NCI-H2227 (cell line): ENCODE measurements around the gene OLFML2A.

ENCODE experiments used
- DNase-seq: peaks from one replicate; lab custom pipeline; 2025; ENCODE audit not compliant: unreplicated experiment; lab: John Stamatoyannopoulos, UW

Gene OLFML2A

DNA sequence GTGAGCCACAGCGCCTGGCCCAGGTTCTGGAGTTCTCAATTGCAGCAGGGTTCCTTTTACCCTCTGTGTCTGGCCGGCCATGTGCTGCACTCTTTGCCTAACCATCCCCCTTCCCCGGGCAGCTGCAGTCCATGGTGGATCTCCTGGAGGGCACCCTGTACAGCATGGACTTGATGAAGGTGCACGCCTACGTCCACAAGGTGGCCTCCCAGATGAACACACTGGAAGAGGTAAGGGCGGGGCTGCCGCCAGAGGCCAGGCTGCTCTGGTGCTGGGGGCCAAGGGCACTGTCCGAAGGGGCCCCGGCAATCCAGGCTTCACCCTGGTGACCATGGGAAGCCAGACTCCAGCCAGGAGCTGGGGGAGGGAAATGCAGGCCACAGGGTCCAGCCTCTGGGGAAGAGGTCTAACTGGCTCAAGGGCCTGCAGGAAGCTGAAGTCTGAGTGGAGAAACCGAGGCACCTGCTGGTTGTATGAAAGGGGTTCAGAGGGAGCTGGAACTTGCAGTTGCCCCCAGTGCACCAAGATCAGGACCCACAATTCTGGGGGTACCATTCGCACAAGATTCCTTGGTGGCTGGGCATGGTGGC, 18.1 kb downstream of the OLFML2A start:
- no peak for DNase-seq

DNA sequence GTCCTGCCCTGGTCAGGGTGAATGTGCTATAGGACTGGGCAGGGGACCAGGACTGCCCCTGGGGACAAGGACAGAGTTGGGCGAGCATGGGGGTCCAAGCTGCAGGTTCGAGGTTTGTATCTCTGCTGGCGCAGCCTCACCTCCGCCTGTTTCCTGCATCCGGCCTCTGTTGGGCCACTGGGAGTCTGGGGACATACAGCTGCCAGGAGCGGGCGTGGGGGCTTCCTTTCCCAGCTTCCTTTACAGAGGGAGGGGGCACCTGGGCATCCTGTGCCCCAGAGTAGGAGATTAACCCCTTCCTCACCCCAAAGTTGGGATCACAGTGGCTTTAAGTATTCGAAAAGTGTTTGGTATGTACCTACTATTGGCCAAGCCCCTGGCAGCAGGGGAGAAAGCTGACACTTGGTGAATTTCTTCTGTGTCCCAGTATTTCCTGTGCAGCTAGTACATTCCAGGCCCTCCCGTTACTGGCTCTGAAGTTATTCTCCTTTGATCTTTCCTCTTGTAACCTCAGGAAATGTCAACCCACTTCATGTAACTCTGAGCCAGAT, 19.0 kb downstream of the OLFML2A start:
- DNase-seq, result no peak

DNA sequence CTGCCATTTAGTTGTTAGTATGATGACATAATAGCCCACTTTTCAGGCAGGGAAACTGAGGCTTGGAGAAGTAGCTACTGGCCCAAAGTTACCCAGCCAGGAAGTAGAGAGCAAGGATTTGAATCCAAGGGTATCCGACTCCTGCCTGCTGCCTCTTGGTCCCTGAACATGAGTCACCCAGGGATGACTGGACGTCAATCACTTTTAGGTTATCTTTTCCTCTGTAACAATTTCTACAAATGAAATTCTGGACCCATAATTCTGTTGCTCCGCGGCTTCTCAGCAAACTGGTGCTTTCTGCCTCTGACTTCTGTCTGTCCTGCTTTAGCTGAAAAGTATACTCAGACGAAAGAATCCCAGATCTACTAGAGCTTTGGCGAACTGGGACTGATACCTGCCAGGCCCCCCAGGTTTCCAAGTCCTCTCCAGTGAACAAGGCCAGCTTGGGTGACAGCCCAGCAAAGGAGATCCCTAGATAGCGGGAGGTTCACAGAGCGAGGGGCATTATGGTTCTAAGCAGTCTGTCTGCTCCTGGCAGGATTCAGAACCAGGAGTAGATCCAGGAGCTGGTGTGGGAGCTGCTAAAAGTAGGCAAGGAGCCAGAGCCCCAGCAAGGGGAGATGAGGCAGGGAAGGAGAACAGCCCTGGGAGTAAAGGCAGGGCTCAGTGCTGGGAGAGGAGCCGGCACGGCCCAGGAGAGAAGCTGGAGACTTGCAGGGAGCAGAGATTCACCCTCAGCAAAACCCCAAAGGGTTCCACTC, 20.6 kb downstream of the OLFML2A start:
- DNase-seq, result no peak

DNA sequence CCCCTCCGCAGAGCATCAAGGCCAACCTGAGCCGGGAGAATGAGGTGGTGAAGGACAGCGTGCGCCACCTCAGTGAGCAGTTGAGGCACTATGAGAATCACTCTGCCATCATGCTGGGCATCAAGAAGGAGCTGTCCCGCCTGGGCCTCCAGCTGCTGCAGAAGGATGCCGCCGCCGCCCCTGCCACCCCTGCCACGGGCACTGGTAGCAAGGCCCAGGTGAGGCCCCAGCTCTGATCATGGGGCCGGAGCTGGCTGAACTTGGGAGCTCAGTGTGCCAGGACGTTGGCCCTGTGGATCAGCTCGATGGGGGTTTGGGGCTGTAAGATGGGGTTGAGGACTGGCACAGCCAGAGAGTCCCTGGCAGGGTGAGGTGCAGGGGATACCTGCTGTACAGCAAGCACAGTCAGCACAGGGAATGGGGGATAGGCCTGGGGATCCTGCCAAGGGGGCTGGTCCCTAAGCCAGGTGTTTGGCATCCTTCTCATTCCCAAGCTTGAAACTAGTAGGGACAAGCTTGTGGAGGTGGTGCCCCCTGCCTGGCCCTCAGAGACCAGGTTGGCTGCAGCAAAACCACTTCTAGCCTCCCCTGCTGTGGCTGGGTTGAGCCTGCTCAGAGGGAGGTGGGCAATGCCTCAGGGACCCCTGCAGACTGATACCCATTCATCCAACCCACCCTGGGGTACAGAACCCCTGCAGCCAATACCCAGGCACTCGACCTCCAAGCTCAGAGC, 22.5 kb downstream of the OLFML2A start:
- DNase-seq, result no peak

DNA sequence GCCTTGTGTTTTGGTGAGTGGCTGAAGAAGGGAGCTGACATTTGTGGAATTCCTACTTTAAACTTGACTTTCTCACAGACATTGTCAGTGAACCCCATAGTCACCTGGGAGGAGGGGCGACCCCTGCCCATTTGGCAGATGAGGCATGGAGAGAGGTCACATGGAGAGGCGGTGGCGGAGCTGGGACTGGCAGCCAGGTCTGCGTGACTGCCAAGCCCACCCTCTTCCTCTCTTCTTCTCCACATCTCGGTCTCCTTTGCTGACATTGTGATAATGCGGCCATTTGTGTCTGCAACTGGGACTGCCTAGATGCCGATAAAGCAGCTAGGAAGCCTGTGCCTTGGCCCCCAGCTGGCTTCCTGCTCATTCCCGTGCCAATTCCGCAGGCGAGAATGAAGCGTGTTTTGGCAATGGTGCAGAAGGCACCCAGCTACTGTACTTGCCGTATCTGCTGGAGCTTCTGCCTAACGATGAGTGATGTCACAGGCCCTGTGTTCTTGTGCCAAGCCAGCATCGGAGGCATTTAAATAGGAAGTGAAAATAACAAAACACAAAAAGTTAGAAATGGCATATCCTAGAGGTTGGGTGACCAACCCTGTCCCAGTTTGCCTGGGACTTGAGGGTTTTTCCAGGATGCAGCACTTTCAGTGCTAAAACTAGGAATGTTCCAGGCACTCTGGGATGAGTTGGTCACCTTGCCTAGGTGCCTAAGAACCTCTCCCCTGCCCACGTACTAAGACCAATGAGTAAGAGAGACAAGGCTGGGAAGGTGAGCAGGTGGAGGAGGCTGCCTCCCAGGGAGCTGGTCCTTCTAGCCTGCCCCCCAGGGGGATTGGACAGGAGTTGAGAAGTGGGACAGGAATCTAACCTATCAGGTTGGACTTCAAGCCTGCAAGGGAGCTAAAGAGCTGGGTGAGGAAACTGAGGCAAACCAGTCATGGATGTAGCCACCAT, 23.6 kb downstream of the OLFML2A start:
- DNase-seq, result no peak

GRCh38 chr9:124801356-124801755, 24.4 kb downstream of the OLFML2A start:
- no peak for DNase-seq

DNA sequence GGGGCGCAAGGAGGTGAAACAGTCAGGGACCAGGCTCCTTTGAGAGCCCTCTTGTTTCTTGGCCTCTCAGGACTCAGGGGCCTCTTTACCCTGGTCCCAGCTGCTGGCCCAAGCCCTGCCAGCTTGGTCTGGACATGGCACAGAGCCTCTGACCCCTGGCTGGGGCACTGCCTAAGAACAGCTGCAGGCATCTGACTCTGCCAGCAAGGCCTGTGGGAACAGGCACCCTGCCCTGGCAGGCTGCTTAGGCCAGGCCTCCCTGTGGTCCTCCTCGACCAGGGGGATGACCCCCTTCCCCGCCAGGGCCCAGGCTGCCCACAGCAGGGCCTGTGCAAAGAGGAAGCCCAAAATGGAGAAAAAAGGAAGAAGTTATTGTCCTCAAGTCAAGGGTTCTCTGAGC, 25.5 kb downstream of the OLFML2A start:
- no peak for DNase-seq

- no peak for DNase-seq
Measured at GRCh38 chr9:124803911-124804310, 27.0 kb downstream of the OLFML2A start.

DNA sequence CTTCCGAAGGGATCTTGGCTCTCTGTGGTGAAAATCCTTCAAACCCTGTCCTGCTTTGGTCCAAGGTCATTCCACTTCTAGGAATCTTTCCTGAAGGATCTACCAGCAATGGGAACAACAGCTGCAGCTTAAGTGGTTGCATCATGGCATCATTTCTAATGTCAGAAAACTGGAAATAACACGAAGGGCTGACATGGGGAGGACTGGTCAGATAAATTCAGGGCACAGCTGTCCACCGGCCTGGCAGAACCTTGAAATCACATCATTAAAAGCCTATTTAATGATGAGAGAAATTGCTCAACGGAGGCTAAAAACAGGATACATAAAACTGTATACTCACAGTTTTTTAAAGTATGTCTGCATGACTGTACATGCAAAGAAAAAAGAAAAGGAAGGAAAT, 28.3 kb downstream of the OLFML2A start:
- DNase-seq, result no peak

DNA sequence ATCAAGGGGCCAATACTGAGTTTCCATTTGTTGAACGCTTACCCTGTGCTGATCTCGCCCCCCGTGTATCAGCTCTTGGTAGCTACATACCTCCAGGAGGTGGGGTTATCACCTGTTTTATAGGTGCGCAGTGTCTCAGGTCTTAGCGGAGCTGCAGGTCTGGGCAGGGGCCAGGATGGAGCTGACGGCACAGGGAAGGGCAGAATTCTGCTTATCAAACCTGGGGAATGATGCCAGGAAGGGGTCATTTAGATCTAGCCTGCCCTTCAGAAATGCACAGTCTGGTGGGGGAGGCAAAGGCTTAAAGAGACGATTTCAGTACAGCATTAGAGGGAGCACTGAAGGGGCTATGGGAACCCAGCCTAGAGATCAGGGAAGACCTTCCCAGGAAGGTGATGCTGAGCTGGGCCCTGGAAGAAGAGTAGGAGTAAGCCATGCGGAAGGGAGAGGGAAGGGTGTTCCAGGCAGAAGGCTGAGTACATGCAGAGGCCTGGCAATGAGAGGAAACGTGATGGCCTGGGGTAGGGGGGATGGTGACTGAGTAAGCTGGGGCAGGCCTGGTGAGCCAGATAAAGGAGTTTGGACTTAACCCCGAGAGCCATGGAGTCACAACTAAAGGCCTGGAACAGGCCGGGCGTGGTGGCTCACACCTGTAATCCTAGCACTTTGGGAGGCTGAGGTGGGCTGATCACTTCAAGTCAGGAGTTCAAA, 31.5 kb downstream of the OLFML2A start:
- DNase-seq, result no peak

GRCh38 chr9:124809211-124809610, 32.3 kb downstream of the OLFML2A start:
- DNase-seq, result no peak

- DNase-seq, result no peak
Measured at GRCh38 chr9:124809741-124810500, 33.0 kb downstream of the OLFML2A start.

DNA sequence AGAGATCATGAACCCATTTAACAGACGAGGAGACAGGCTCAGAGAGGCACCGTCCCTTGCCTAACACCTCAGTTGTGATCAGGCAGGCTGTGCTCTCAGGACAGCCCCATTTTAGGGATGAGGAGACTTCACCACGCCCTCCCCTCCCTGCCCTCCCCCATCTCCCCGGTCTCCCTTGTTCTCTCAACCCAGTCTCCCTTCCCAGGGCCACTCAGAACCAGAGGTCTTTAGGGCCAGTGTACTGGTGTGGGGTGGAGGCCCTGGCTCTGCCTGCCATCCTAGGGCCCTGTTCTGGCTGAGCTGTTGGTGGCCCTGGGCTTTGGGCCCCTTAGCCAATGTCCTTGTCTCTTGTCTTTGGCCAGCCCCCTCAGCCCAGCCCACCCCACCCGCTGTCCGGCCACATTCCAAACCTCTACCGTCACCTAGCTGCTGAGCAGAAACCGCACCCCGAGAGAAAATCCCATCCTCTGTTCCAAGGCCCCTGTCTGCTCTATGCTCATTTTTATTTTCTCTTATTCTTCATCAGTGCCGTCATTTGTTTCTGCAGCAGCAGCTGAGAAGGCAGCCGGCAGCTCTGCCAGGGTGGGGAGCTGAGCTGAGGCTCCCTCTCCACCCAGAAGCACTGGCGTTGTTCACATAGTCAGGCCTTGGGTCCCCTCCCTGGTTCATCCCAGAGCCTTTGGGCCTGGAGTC, 33.9 kb downstream of the OLFML2A start:
- DNase-seq, result no peak

GRCh38 chr9:124812441-124812876, 35.5 kb downstream of the OLFML2A start:
- DNase-seq, result no peak

DNA sequence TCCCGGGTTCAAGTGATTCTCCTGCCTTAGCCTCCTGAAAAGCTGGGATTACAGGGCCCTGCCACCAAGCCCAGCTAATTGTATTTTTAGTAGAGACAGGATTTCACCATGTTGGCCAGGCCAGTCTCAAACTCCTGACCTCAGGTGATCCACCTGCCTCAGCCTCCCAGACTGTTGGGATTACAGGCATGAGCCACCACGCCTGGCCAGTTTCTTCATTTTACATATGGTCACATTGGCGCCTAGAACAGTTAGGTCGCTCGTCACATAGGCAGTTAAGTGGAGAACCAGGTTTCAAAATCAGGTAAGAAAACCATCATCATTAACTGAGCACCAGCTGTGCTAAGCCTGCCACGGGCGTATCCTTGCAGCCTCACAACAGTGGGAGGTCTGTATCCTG, 36.1 kb downstream of the OLFML2A start:
- DNase-seq, result no peak

DNA sequence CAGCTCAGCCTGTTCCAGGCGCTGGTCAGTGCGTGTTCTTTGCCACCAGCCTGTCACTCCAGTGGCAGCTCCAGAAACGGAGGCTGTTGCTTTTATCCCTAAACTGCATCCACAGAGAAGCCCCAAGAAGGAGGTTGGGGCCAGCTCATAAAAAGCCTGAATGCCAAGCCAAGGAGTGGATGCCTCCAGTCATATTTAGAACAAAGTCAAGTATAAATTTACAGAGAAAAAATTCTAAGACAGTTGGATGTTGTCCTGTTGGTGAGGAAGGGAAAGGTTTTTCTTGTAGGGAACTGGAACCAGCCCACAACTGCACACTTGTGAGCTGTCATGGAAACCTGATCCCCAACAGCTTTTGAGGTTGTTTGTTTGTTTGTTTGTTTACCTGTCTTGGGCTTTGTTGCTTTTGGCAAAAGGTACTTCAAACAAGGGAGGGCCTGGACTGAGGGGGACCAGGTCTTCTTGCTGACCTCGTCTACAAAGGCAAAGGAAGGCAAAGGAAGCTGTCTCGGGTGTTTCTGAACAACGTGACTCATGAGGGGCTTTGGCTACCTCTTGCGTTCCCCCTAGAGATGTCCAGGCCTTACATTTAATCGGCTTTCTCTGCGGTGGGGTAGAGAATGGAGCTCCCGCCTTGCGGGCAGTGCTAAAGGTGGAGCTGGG, 36.7 kb downstream of the OLFML2A start:
- no peak for DNase-seq

DNA sequence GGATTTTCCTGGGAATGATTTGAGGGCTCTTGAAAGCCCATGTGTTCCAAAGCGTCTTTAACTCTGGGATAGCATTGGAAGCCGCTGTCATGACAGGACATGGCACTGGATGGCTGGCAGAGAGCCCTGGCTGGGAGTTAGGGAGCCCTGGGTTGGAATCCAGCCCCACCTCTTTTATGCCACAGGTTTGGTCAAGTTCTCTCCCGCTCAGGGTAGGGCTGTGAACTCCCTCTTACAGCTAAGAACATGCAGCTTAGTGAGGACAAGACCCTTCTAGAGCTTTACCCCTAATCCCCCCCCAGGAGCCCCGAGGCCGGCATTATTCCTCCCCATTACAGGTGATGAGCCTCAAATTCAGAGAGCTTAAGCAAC, 37.2 kb downstream of the OLFML2A start:
- DNase-seq, result no peak

DNA sequence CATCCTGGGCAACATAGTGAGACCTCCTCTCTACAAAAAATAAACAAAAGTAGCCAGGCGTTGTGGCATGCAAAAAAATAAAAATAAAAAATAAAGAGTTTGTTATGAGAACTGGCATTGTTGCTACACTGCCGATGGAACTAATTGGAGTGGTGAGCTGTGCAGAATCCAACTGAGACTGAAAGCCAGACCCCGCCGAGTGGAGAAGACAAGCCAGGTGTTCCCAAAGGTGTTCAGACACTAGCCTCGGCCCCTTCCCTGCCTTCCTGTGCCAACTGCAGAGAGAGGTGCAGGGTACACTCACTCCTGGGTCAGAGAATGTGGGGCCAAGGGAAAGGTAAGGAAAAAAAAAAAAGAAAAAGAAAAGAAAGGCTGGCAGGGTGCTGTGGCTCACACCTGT, 38.7 kb downstream of the OLFML2A start:
- no peak for DNase-seq
